GM21723 (cell line): ENCODE data around the gene IL13.

Source experiments
- ATAC-seq: cut with Tn5 transposase; IDR thresholded peaks from one replicate; pipeline ENCODE4 v1.9.1; 2021; ENCODE audit warnings: mild to moderate bottlenecking, moderate library complexity; ENCODE audit not compliant: unreplicated experiment

Gene IL13

DNA sequence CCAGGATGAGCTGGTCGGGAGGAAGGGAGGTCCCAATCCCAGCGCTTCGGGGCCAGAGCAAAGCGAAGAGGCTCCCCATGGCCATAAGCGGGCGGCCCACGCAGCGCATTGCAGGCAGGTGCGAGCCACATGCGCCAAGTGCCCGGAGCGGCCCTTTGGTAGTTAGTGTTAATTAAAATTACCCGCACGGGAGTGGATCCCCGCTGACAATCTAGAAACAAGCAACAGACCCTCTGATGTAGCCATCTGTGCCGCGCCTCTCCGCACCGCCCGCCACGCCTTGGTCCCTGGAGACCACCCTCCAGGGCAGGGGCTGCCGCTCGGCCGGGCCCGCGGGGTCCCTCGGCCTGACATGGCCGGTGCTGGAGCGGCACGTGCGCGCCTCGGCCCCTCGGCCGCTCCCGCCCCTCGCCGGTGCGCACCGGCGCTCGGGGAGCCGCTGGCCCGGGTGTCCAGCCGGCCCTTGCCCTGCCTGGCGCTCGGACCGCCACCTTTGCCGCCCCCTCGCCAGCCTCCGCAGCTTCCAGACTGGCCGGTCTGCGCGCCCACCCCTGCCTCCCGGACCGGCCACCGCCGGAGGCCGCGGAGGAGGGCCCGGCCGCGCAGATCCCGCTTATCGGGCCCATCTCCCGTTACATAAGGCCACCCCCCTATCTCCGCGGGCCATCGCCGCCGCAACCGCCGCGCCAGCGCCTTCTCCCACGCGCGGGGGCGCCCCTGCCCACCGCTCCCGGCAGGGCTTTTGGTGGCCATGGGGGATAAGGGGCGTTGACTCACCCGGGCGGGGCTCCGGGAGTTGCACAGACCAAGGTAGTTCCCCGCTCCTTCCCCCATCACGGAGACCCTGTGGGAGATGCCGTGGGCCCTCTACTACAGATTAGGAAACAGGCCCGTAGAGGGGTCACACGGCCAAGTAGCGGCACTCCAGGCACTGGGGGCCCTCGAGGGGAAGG is 1.9 kb upstream of the IL13 start:
- peak; percentile 32 for ATAC-seq

DNA sequence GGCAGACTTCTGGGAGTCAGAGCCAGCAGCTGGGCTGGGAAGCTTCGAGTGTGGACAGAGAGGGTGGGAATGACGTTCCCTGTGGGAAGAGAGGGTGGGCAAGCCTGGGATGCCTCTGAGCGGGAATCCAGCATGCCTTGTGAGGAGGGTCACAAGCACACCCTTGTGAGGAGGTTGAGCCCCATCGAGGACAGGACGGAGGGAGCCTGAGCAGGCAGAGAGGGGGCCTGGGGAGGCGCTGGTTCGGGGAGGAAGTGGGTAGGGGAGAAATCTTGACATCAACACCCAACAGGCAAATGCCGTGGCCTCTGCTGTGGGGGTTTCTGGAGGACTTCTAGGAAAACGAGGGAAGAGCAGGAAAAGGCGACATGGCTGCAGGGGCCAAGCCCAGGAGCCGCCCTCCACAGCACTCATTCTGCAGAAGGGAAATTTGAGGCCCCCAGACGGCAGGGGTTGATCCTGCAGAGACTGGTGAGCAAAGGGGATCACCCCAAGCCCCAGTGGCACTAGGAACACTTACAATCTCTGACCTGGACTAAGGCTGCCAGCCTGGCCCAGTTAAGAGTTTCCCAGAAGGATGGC is 1.1 kb upstream of the IL13 start:
- no peak for ATAC-seq

DNA sequence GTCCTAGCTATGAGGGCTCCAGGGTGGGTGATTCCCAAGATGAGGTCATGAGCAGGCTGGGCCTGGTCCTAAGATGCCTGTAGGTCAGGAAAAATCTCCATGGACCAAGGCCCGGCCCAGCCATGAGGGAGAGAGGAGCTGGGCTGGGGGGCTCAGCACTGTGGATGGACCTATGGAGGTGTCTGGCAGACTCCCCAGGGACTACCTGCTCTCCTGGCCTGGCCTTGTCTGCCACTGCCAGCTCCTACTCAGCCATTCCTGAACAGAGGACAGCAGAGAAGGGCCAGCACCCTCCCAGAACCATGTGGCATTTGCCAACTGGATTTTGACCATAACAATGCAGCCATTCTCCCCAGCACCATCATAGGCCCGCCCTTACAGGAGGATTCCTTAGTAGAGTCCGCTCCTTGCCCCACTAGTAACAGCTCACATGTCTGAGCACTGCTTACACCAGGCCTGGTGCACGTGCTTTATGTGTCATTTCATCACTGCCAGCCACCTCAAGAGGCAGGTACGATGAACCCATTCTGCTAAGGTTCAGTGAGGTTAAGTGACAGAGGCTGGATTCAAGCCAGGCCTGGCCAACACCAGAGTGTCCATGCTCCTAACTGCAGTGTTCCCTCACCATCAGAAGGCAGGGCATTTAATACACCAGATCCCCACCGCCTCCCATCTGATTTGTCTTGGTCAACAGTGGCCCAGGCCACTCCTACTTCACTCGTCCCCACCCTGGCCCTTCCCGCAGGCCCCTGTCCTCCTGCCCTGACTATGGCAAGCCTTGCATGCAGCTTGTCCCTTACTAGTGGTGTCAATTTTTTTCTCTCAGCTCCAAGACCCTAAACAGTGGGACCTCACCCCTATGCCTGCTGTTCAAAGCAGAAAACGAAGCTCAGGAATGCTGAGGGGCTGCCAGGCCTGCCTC is 669 bp downstream of the IL13 start:
- no peak for ATAC-seq

- no peak for ATAC-seq
Observed at GRCh38 chr5:132659598-132660493, 1.9 kb downstream of the IL13 start.

- ATAC-seq: no peak
Observed at GRCh38 chr5:132661231-132662003, 3.4 kb downstream of the IL13 start.

GRCh38 chr5:132662004-132662401 is 4.0 kb downstream of the IL13 start:
- ATAC-seq: no peak

DNA sequence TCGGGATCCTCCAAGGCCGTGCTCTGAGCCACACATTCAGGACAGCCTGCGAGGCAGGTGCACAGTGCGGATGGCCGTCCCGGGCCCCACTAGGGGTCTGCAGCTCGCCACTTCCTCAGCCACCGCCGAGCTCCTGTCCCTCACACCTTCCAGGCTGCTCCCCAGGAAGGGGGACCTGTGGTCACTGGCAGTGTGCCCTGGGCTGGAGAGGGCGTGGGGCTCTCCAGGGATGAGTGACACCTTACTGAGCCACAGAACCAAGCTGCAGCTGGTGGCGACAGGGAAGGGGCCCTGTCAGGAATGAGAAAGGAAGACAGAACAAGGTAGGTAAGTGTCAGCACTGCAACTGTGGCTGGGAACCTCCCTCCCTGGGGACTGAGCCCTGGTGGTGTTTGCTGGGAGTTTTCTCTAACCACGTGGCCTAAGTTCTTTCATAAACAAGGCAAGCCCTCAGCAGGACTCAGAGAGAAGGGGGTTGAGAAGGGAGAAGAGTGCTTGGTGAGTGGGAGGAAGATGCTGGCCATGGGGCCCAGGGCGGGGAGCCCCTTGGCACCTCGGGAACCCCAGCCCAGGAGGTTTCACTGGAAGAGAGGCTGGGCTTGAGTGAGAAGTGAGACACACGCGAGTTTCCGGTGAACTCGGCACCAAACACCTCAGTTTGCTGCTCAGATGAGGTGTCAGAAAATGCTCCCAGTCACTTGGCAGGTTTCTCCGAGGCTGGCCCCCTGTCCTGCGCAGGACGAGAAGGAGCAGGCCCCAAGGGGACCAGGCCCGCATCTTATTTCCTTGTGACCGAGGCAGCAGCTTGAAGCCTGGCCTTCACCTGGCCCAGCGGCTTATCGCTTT is 5.2 kb downstream of the IL13 start:
- ATAC-seq: peak; percentile 64

DNA sequence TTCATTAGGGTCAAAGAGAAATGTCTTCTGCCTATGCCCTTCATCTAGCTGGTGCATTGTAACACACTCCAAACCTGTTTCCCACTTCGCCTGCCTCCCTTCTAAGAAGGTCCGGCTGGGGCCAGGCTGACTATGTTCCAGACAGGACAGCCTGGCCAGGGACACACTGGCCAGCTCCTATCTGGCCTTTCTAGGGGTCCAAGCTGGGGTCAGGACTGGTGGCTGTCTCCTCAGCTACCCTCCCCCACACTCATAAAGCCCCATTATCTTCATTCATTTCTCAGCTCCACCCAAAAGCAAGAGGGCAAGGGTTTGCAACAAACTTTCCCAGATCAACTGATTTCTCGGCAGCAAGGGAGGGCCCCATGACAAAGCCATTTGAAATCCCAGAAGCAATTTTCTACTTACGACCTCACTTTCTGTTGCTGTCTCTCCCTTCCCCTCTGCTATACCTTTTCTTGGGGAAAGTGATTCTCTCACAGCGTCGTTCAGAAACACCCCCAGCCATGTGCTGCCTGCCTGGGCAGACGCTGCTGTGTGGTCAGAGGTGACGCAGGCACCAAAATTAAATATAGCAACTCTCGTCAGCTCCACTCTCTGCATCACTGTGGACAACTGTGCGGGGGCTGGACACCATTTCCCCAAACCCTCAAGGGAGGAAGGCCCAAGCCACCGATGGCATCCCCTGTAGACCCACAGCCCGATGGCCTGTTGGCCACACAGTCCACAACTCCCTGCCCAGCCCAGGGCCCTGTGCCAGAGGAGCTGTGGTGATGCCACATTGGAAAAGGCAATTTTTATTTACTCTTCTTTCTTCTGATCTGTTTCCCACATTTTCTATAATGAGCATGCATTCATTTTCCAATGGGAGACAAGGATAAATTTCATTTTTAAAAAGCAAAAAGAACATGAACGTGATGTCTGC is 6.1 kb downstream of the IL13 start:
- ATAC-seq: peak; percentile 52

GRCh38 chr5:132664696-132665209 is 6.8 kb downstream of the IL13 start:
- ATAC-seq: no peak

DNA sequence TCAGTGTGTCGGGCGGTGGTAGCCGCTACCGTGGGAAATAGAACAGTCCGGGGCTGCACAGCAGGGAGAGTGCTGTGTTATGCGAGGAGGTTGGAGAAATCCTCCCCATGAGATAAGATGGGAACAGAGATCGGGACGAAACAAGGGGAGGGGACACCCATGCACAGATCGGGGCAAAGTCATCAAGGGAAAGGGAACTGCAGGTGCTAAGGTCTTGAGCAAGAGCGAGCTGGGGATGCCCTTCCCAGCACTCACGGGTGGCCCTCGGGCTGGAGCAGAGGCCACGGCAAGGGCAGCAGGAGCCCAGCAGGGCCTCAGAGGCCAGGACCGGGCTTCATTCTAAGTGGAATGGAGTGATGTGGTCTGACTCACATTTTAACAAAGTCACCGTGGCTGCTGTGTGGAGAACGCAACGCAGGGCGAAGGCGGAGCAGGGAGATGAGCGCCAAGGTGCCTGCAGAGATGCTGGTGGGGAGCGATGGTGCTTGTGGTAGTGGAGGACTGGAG is 7.7 kb downstream of the IL13 start:
- no peak for ATAC-seq

DNA sequence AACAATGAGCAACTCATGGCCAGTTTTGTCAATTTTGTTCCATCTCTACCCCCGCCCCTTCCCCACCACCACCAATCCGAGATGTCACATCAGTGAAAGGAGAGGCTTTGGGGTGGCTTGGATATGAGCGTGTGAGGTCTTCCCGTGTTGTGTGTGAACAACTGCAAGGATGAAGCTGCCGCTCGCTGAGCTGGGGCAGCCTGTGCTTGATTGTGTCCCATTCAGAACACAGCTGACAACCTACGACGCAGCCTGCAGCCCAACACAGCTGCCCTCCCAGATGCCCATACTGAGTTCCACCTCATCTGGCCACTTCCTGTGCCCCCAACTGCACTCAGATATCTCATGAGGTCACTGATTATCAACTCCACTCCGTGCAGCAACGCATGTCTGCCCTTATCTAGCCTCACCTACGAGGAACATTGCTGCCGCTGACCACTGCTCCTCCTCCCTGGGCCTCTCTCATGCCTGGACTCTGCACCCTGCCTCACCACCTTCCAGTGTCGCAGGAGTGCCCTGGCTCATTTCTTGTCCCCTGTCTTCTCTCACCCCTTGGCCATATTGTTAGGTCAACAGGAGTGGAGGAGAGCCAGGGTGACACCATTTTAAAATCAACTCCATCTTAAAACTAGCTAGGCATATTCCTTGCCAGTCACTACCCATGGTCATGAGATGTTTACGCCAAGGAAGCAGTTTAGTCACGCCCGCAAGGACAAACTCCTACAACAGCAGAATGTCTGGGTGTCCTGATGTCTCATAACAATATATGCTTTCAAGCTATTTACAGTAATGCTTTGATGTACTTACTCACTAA is 8.5 kb downstream of the IL13 start:
- no peak for ATAC-seq

DNA sequence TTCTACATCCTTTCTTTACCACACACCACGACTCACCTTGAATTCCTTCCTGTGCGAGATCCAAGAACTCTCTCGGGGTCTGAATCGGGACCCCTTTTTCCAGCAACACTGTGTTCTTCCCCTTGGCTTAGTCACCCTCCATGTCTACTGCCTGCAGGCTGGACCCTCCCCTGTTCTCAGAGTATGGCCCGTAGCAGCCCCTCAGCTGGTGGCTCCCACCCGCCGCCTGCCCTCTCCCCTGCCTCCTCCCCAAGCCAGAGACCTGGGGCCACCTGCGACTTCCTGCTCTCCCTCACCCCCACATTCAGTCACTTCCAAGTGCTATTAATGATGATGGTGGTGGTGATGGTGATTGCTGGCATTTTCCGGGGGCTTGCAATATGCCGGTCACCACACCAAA is 9.3 kb downstream of the IL13 start:
- no peak for ATAC-seq

- no peak for ATAC-seq
Observed at GRCh38 chr5:132667761-132668705, 10.1 kb downstream of the IL13 start.

DNA sequence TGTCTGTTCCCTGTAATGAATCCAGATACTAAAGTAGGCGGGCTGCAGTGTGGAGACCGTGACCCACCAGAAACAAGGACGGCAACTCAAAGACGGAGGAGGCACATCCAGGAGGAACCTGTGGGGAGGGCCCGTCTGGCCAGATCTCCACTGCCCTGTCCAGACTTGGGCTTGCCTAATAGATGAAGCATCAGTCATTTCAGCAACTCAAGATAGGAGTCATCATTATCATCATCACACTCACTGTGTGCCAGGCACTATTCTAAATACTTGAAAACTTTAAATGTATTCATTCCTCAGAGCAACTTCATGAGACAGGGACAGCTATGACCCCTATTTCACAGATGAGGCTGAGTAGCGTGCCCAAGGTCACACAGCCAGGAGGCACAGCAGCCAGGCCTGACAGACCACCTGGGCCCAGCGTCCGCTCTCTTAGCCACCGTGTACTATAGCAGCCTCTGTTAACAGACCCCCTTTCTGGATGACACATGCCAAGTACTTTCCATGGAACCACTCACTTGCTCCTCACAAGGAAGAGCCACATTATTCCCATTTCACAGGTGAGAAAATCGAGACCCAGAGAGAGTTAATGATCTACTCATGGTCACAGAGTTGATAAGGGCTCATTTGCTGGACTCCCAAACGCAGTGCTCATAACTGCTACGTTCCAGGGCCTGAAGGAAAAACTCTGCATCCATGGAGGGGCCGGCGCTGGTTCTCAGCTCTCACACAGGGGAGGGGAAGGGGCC is 10.9 kb downstream of the IL13 start:
- no peak for ATAC-seq

DNA sequence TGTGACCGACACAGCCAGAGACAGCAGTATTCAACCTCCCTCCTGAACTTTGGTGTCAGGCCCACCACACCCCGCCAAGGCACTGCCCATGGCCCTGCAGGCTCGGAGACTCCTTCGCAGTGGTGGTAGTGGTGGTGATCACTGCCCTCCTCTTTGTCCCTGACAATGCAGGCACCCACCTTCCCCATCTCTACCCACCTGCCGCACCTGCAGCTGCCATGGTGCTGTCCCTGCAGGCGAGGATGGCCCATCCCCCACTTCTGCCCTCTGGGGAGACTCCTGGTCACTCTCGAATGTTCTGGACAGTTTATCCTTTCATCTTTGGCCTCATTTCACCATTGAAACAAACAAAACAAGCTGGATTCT is 11.5 kb downstream of the IL13 start:
- ATAC-seq: no peak
